Tibial artery (tissue), 4 donors: ENCODE results near the gene BEST4.
"Not testable (repeated sequence)": the region's sequence is repeated elsewhere in the genome, so short reads cannot be mapped to it uniquely, and the experiment has no call there.

Experiments
- DNase-seq, 2 donors: peaks; one replicate each; pipeline ENCODE4 v3.0.0-alpha.2; 2019
- H3K27ac ChIP-seq, 2 donors: fragments of 200-600 bp; sonication (generic) in 1 of 2; 1 replicate in 1 of 2; 2 replicates in 1 of 2; pipeline ENCODE4 v1.5.1; 2018 to 2019; ENCODE audit warnings: mild to moderate bottlenecking in 1 of 2
- H3K27me3 ChIP-seq, 2 donors: fragments of 200-600 bp; sonication (generic) in 1 of 2; one replicate each; pipeline versions ENCODE4 v1.5.1 to v1.6.0; 2016 to 2019
- H3K36me3 ChIP-seq, 3 donors: fragments of 200-600 bp; sonication (generic) in 2 of 3; one replicate each; pipeline ENCODE4 v1.5.1; 2016 to 2019; ENCODE audit warnings: mild to moderate bottlenecking in 2 of 3
- H3K4me1 ChIP-seq, 4 donors: fragments of 200-600 bp; sonication (generic) in 2 of 4; 1 replicate in 3 of 4; 2 replicates in 1 of 4; pipeline ENCODE4 v1.5.1; 2016 to 2019
- H3K4me3 ChIP-seq, 2 donors: fragments of 200-600 bp; sonication (generic) in 1 of 2; 1 replicate in 1 of 2; 2 replicates in 1 of 2; pipeline ENCODE4 v1.5.1; 2018 to 2019; ENCODE audit warnings: mild to moderate bottlenecking in 2 of 2
- H3K9me3 ChIP-seq, 3 donors: fragments of 200-600 bp; sonication (generic) in 1 of 3; one replicate each; pipeline ENCODE4 v1.5.1; 2016 to 2019
- intact Hi-C: fragments of 100-400 bp; cut with DNase I; formaldehyde crosslinking; loops from one replicate; pipeline ENCODE4 v1.15.0; 2023; ENCODE audit warnings: low total_unique reads
- TF ChIP-seq, protein P1 (sequence below), 2 experiments: fragments of 200-600 bp in 1 of 2; fragments of 450-650 bp in 1 of 2; IDR thresholded peaks; one replicate each; pipeline ENCODE4 v1.5.1; 2017 to 2019; ENCODE audit warnings: antibody characterized with exemption in 2 of 2, mild to moderate bottlenecking in 1 of 2, moderate library complexity in 1 of 2

BEST4 gene

DNA sequence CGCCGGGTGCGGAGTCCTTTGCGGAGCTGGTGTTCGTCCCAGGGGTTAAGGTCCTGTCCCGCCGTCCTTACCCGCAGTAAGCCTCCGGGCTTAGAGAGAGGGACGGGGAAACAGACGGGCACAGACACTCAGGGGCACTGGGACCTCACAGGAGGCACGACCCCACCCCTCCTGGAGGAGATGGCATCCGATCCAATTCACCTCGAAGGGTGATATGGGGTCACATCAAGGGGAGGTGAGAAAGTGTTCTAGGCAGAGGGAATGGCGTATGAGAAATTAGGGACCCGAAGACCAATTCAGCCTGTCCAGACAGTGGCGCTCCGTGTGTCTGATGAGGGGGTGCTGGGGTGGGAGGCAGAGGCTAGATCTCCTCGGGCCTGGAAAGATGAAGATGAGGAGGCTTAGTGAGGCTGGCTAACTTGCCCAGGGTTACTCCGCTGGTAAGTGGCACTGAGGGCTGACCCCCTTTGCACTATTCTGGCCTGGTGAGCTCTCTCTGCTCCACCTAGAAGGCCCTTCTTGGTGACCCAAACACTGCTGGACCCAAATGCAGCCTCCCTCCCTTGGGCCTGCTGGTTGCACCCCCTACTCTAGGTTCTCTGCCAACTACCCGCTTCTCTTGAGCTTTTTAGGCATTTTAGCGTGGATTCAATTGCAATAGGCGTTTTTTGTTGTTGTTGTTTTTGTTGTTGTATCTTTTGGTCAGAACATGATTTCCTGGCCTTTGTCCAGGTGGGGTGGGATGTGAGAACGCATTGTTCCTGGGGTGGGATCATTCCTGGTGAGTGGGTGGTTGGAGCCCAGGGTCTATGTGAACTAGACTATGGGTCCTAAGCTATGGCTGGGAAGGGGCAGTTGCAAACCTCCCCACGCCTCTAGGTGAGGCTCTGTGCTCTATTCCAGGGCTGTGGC, 32.6 kb upstream of the BEST4 start:
- TF ChIP-seq, protein P1, sequence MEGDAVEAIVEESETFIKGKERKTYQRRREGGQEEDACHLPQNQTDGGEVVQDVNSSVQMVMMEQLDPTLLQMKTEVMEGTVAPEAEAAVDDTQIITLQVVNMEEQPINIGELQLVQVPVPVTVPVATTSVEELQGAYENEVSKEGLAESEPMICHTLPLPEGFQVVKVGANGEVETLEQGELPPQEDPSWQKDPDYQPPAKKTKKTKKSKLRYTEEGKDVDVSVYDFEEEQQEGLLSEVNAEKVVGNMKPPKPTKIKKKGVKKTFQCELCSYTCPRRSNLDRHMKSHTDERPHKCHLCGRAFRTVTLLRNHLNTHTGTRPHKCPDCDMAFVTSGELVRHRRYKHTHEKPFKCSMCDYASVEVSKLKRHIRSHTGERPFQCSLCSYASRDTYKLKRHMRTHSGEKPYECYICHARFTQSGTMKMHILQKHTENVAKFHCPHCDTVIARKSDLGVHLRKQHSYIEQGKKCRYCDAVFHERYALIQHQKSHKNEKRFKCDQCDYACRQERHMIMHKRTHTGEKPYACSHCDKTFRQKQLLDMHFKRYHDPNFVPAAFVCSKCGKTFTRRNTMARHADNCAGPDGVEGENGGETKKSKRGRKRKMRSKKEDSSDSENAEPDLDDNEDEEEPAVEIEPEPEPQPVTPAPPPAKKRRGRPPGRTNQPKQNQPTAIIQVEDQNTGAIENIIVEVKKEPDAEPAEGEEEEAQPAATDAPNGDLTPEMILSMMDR (IDR thresholded peaks at IDR 0.05): peak in 1 of 2 experiments; percentile 12
- Histone ChIP-seq H3K27ac (peak overlapping the region; percentile 98 to 99), H3K36me3 (peaks cover 0 to 4% (median 0%) of the 10 kb centered on the region in 3 donors), H3K27me3 (no peaks in the 10 kb centered on the region), H3K9me3 (no peaks in the 10 kb centered on the region), H3K4me1 (peaks cover 0 to 27% (median 18%) of the 10 kb centered on the region in 4 donors), H3K4me3 (peak overlapping the region; percentile 57 to 76)
- intact Hi-C loops: no loop called here
- peak in 1 of 2 donors; percentile 23 for DNase-seq

DNA sequence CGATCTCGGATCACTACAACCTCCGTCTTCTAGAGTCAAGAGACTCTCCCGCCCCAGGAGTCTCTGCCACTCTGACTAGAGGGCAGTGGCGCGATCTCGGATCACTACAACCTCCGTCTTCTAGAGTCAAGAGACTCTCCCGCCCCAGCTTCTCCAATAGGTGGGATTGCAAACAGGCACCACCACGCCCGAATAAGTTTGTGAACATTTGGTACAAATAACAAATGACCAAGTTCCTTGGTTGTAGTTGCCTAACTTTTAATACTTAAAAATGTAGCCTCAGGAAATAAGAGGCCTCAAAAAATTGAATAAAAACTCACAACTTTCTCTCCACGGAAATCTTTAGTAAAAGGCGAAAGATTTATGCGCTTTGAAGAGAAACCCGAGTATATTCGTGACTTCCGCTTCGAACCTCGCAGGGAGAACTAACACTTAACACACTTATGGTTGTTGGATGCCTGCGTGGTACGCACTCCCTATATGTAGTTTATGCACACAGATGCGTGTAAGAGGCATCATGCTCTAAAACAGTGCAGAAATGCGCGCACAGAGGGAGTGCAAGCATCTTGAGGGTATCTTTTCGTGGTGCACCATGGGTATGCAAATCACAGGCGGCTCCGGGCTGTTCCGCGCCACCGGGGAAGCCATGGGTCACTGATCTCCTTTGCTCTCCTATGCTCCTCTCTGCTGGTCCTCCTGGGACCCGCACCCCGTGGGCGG, 31.8 kb upstream of the BEST4 start:
- peak; percentile 88 to 91 for DNase-seq
- peak overlapping the region; percentile 98 to 99 for H3K27ac ChIP-seq
- no peaks in the 10 kb centered on the region for H3K9me3 ChIP-seq
- no peaks in the 10 kb centered on the region for H3K27me3 ChIP-seq
- intact Hi-C loops: no loop called here
- H3K4me3 ChIP-seq: peak overlapping the region; percentile 57 to 76
- TF ChIP-seq, protein P1 (IDR thresholded peaks at IDR 0.05): peak in 1 of 2 experiments; percentile 8
- peaks cover 0 to 27% (median 18%) of the 10 kb centered on the region in 4 donors for H3K4me1 ChIP-seq
- H3K36me3 ChIP-seq: peaks cover 0 to 12% (median 0%) of the 10 kb centered on the region in 3 donors

DNA sequence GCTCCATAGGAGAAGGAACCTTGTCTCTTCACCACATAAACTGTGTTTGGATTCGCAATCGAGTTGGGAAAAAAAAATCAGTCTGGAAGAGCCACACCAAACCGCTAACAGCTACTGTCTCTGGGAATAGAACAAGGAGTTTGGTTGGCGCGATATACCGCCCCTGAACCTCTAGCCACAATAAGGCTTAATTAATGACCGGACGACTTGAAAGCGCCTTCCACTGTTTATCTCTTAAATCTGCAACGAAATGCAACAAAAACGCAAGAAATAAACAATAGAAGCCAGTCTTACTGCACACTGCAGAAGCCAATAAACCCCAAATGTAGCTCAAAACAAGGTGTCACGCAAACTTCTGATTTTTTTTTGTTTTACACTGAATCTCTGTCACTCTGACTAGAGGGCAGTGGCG, 31.2 kb upstream of the BEST4 start:
- H3K27me3 ChIP-seq: no peaks in the 10 kb centered on the region
- peak overlapping the region; percentile 57 to 76 for H3K4me3 ChIP-seq
- peaks cover 0 to 30% (median 21%) of the 10 kb centered on the region in 4 donors for H3K4me1 ChIP-seq
- H3K36me3 ChIP-seq: peaks cover 0 to 14% (median 0%) of the 10 kb centered on the region in 3 donors
- H3K9me3 ChIP-seq: no peaks in the 10 kb centered on the region
- DNase-seq: peak in 1 of 2 donors; percentile 21
- TF ChIP-seq, protein P1 (IDR thresholded peaks at IDR 0.05): no peak
- intact Hi-C loops: no loop called here
- H3K27ac ChIP-seq: peak overlapping the region; percentile 98 to 99

DNA sequence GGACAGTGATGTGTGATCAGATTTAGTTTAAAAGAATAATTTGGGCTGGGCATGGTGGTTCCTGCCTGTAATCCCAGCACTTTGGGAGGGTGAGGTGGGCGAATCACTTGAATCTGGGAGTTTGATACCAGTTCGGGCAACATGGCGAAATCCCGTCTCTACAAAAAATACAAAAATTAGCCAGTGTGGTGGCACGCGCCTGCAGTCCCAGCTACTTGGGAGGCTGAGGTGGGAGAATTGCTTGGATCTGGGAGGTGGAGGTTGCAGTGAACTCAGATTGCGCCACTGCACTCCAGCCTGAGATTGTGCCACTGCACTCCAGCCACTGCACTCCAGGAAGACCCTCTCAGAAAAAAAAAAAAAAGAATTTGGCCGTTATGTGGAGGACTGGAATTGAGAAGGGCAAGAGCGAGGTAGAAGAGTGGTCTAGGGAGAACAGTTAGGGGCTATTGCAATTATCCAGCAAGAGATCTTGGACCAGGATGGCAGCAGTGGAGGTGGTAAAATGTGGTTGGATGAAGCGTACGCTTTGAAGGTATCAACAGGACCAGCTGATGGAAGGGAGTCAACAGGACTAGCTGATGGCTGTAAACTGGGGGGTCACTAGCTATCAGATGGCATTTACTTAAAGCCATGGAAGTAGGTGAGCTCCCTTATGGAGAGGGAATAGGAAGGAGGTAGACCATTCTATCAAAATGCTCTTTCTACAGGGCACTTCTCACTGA, 30.0 kb upstream of the BEST4 start:
- intact Hi-C loops: no loop called here
- peak; percentile 16 to 23 for DNase-seq
- TF ChIP-seq, protein P1 (IDR thresholded peaks at IDR 0.05): no peak
- no peaks in the 10 kb centered on the region for H3K9me3 ChIP-seq
- H3K4me3 ChIP-seq: no peak overlapping the region
- peak overlapping the region; percentile 98 to 99 for H3K27ac ChIP-seq
- peaks cover 0 to 14% (median 0%) of the 10 kb centered on the region in 3 donors for H3K36me3 ChIP-seq
- H3K27me3 ChIP-seq: no peaks in the 10 kb centered on the region
- H3K4me1 ChIP-seq: peaks cover 0 to 39% (median 27%) of the 10 kb centered on the region in 4 donors

DNA sequence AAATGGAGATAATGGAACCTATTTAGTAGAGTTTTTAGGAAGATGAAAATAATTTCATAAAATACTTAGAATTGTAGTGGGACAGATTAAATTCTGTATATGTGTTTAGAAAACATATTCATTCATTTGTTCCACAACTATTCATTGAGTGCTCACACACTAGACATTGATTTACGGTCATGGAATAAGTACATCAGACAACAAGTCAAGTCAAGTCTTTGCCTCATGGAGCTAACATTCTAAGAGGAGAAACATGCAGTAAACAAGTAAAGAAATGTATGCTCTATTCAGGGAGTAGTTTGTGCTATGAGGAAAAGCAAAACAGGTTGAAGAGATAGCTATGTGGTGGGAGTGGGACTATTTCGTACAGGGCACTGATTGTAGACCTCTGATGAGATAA, 29.3 kb upstream of the BEST4 start:
- H3K9me3 ChIP-seq: no peaks in the 10 kb centered on the region
- no peaks in the 10 kb centered on the region for H3K27me3 ChIP-seq
- no peak for DNase-seq
- intact Hi-C loops: no loop called here
- H3K36me3 ChIP-seq: peaks cover 0 to 14% (median 0%) of the 10 kb centered on the region in 3 donors
- TF ChIP-seq, protein P1 (IDR thresholded peaks at IDR 0.05): no peak
- peaks cover 0 to 46% (median 31%) of the 10 kb centered on the region in 4 donors for H3K4me1 ChIP-seq
- no peak overlapping the region for H3K4me3 ChIP-seq
- H3K27ac ChIP-seq: no peak overlapping the region

GRCh38 chr1:44815926-44816325, 28.0 kb upstream of the BEST4 start:
- intact Hi-C loops: not testable (repeated sequence)
- peaks cover 0 to 54% (median 39%) of the 10 kb centered on the region in 4 donors for H3K4me1 ChIP-seq

More at GRCh38 chr1:44815926-44816325, 28.0 kb upstream of the BEST4 start:
- H3K36me3 ChIP-seq: peaks cover 0 to 14% (median 0%) of the 10 kb centered on the region in 3 donors
- H3K27me3 ChIP-seq, H3K4me3 ChIP-seq, H3K27ac ChIP-seq, H3K9me3 ChIP-seq: not testable (repeated sequence)
- DNase-seq: peak in 1 of 2 donors; percentile 33
